Measurements from ENCODE around the gene OR2Z1.
"Not testable (repeated sequence)": the region's sequence is repeated elsewhere in the genome, so short reads cannot be mapped to it uniquely, and the experiment has no call there.

DNA sequence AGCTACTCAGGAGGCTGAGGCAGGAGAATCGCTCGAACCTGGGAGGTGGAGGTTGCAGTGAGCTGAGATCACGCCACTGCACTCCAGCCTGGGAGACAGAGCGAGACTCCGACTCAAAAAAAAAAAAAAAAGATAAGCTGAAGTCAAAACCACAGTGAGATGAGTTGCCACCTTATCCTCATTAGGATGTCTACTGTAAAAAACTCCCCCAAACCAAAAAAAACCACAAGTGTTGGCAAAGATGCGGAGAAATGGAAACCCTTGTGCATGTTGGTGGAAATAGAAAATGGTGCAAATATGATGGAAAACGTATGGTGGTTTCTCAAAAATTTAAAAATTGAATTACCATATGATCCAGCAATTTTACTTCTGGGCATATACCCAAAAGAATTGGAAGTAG is 11.1 kb upstream of the OR2Z1 start:
- not testable (repeated sequence) for TF ChIP-seq RAD21 (conservative IDR thresholded peaks at IDR 0.05); POLR2AphosphoS5 (IDR thresholded peaks at IDR 0.05); MXI1 (conservative IDR thresholded peaks at IDR 0.05; ENCODE audit: poor library complexity, severe bottlenecking)
- TF ChIP-seq, protein P1, sequence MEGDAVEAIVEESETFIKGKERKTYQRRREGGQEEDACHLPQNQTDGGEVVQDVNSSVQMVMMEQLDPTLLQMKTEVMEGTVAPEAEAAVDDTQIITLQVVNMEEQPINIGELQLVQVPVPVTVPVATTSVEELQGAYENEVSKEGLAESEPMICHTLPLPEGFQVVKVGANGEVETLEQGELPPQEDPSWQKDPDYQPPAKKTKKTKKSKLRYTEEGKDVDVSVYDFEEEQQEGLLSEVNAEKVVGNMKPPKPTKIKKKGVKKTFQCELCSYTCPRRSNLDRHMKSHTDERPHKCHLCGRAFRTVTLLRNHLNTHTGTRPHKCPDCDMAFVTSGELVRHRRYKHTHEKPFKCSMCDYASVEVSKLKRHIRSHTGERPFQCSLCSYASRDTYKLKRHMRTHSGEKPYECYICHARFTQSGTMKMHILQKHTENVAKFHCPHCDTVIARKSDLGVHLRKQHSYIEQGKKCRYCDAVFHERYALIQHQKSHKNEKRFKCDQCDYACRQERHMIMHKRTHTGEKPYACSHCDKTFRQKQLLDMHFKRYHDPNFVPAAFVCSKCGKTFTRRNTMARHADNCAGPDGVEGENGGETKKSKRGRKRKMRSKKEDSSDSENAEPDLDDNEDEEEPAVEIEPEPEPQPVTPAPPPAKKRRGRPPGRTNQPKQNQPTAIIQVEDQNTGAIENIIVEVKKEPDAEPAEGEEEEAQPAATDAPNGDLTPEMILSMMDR (IDR thresholded peaks at IDR 0.05; ENCODE audit: poor library complexity, severe bottlenecking): not testable (repeated sequence)
